ENCODE results near the gene BAIAP2.

The BAIAP2 gene

DNA sequence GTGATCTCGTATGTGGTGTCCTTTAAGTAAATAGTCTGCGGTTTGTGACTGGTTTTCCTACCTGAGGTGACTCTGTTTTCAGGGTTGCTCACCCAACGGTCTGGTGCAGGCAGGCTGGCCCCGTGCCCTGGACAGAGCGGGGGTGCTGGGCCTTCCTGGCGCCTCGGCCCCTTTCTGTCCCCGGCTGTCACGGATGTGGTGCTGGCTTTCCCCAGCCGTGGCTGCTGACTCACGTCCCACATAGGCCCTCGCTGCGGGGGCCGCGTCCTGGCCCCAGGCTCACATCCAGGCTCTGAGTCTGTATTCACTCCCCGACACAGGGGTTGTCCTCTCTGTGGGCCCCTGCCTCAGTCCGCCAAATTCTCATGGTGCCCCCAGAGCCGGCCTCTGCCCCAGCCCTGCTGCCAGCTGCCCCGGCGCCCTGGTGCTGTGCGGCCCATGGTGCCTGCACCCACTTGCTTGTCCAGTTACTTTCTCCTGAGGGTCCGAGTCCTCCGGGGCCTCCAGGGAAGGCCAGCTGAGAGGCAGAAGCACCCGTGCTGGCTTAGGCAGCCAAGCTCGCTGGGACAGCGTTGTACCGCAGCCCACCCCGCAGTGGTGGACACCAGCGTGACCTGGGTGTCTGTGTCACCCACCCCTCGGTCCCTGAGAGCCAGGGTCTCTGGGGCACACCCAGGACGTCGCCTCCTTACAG is 37.4 kb upstream of the BAIAP2 start (continued):
- TF ChIP-seq, protein P1, sequence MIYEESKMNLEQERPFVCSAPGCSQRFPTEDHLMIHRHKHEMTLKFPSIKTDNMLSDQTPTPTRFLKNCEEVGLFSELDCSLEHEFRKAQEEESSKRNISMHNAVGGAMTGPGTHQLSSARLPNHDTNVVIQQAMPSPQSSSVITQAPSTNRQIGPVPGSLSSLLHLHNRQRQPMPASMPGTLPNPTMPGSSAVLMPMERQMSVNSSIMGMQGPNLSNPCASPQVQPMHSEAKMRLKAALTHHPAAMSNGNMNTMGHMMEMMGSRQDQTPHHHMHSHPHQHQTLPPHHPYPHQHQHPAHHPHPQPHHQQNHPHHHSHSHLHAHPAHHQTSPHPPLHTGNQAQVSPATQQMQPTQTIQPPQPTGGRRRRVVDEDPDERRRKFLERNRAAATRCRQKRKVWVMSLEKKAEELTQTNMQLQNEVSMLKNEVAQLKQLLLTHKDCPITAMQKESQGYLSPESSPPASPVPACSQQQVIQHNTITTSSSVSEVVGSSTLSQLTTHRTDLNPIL (CRISPR knock-in tag; IDR thresholded peaks at IDR 0.05; ENCODE audit: low read depth) = no peak
- no peak for TF ChIP-seq ISL1 (CRISPR knock-in tag; IDR thresholded peaks at IDR 0.05)
- TF ChIP-seq, protein P2, sequence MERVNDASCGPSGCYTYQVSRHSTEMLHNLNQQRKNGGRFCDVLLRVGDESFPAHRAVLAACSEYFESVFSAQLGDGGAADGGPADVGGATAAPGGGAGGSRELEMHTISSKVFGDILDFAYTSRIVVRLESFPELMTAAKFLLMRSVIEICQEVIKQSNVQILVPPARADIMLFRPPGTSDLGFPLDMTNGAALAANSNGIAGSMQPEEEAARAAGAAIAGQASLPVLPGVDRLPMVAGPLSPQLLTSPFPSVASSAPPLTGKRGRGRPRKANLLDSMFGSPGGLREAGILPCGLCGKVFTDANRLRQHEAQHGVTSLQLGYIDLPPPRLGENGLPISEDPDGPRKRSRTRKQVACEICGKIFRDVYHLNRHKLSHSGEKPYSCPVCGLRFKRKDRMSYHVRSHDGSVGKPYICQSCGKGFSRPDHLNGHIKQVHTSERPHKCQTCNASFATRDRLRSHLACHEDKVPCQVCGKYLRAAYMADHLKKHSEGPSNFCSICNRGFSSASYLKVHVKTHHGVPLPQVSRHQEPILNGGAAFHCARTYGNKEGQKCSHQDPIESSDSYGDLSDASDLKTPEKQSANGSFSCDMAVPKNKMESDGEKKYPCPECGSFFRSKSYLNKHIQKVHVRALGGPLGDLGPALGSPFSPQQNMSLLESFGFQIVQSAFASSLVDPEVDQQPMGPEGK (CRISPR knock-in tag; IDR thresholded peaks at IDR 0.05; ENCODE audit: borderline replicate concordance) = no peak
- TF ChIP-seq, protein P3, sequence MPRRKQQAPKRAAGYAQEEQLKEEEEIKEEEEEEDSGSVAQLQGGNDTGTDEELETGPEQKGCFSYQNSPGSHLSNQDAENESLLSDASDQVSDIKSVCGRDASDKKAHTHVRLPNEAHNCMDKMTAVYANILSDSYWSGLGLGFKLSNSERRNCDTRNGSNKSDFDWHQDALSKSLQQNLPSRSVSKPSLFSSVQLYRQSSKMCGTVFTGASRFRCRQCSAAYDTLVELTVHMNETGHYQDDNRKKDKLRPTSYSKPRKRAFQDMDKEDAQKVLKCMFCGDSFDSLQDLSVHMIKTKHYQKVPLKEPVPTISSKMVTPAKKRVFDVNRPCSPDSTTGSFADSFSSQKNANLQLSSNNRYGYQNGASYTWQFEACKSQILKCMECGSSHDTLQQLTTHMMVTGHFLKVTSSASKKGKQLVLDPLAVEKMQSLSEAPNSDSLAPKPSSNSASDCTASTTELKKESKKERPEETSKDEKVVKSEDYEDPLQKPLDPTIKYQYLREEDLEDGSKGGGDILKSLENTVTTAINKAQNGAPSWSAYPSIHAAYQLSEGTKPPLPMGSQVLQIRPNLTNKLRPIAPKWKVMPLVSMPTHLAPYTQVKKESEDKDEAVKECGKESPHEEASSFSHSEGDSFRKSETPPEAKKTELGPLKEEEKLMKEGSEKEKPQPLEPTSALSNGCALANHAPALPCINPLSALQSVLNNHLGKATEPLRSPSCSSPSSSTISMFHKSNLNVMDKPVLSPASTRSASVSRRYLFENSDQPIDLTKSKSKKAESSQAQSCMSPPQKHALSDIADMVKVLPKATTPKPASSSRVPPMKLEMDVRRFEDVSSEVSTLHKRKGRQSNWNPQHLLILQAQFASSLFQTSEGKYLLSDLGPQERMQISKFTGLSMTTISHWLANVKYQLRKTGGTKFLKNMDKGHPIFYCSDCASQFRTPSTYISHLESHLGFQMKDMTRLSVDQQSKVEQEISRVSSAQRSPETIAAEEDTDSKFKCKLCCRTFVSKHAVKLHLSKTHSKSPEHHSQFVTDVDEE (CRISPR knock-in tag; IDR thresholded peaks at IDR 0.05) = no peak

DNA sequence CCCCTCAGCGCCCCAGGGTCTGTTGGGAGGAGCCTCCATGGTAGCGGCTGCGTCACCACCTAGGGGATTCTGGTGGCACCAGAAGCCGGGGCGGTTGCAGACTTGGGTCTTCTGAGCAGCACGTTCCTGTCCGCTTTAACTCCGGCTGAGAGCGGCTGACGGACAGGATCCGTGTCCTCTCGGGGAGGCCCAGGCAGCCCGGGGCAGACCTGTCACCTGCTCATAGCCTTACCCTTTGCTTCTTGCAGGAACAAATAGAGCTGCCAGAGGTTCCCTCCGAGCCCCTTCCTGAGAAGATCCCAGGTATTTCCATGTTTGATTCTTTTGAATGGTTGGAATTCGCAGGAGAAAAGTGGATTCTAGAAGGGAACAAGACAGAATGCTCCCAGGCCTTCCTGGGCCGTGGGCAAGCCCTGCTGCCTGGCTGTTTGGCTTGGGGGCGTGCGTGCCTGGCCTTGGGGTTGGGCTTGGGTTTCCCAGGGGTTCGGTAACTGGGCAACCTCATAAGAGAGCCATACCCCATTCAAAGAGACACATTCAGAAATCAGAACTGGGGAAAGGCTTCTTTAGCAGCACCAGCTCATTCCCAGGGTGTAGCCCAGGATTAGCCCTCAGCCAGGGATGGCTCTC is 36.7 kb upstream of the BAIAP2 start:
- no peak for ATAC-seq
- TF ChIP-seq GLIS3 (CRISPR knock-in tag; IDR thresholded peaks at IDR 0.05) (no peak), ZNF70 (CRISPR knock-in tag; IDR thresholded peaks at IDR 0.05) (no peak), PPARA (CRISPR knock-in tag; IDR thresholded peaks at IDR 0.05; ENCODE audit: borderline replicate concordance) (no peak), BACH2 (CRISPR knock-in tag; IDR thresholded peaks at IDR 0.05; ENCODE audit: borderline replicate concordance) (no peak), ZNF565 (CRISPR knock-in tag; conservative IDR thresholded peaks at IDR 0.05; ENCODE audit: low read depth) (no peak), ESRRG (CRISPR knock-in tag; IDR thresholded peaks at IDR 0.05) (no peak), RARB (CRISPR knock-in tag; IDR thresholded peaks at IDR 0.05) (no peak), ZFP3 (CRISPR knock-in tag; IDR thresholded peaks at IDR 0.05) (no peak), SNAI2 (CRISPR knock-in tag; IDR thresholded peaks at IDR 0.05) (no peak), ZFP30 (CRISPR knock-in tag; IDR thresholded peaks at IDR 0.05) (no peak), ARNTL (CRISPR knock-in tag; IDR thresholded peaks at IDR 0.05; ENCODE audit: borderline replicate concordance, low read depth) (no peak), OSR1 (CRISPR knock-in tag; IDR thresholded peaks at IDR 0.05) (no peak), TCF4 (CRISPR knock-in tag; IDR thresholded peaks at IDR 0.05; ENCODE audit: borderline replicate concordance) (no peak), ZC3H10 (CRISPR knock-in tag; IDR thresholded peaks at IDR 0.05) (no peak)
- TF ChIP-seq, protein P2 (CRISPR knock-in tag; IDR thresholded peaks at IDR 0.05; ENCODE audit: borderline replicate concordance) = no peak
- TF ChIP-seq, protein P1 (CRISPR knock-in tag; IDR thresholded peaks at IDR 0.05; ENCODE audit: low read depth) = no peak
- TF ChIP-seq, protein P4, sequence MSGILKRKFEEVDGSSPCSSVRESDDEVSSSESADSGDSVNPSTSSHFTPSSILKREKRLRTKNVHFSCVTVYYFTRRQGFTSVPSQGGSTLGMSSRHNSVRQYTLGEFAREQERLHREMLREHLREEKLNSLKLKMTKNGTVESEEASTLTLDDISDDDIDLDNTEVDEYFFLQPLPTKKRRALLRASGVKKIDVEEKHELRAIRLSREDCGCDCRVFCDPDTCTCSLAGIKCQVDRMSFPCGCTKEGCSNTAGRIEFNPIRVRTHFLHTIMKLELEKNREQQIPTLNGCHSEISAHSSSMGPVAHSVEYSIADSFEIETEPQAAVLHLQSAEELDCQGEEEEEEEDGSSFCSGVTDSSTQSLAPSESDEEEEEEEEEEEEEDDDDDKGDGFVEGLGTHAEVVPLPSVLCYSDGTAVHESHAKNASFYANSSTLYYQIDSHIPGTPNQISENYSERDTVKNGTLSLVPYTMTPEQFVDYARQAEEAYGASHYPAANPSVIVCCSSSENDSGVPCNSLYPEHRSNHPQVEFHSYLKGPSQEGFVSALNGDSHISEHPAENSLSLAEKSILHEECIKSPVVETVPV (CRISPR knock-in tag; IDR thresholded peaks at IDR 0.05) = no peak
- TF ChIP-seq, protein P5, sequence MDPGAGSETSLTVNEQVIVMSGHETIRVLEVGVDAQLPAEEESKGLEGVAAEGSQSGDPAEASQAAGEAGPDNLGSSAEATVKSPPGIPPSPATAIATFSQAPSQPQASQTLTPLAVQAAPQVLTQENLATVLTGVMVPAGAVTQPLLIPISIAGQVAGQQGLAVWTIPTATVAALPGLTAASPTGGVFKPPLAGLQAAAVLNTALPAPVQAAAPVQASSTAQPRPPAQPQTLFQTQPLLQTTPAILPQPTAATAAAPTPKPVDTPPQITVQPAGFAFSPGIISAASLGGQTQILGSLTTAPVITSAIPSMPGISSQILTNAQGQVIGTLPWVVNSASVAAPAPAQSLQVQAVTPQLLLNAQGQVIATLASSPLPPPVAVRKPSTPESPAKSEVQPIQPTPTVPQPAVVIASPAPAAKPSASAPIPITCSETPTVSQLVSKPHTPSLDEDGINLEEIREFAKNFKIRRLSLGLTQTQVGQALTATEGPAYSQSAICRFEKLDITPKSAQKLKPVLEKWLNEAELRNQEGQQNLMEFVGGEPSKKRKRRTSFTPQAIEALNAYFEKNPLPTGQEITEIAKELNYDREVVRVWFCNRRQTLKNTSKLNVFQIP (CRISPR knock-in tag; IDR thresholded peaks at IDR 0.05; ENCODE audit: borderline replicate concordance, low read depth) = no peak
- TF ChIP-seq, protein P3 (CRISPR knock-in tag; IDR thresholded peaks at IDR 0.05) = no peak
